AG10803 (cell line): Measurements from ENCODE around the gene KCND2.

Experiments used
- DNase-seq: peaks from one replicate; pipeline ENCODE4 v3.0.0; 2010; ENCODE audit warnings: low read depth
- H3K4me3 ChIP-seq: 2 replicates; pipeline ENCODE4 v1.5.1; 2011; ENCODE audit warnings: mild to moderate bottlenecking, low read length, control low read depth
- CTCF ChIP-seq: conservative IDR thresholded peaks from 2 replicates; pipeline ENCODE4 v1.5.1; 2011; ENCODE audit warnings: mild to moderate bottlenecking, low read length, control low read depth, inconsistent platforms

KCND2 gene

GRCh38 chr7:120502825-120503224 is 229.8 kb downstream of the KCND2 start:
- no peak for DNase-seq
- H3K4me3 ChIP-seq: no peak overlapping the region
- TF ChIP-seq CTCF: no peak

GRCh38 chr7:120504386-120504785 is 231.4 kb downstream of the KCND2 start:
- H3K4me3 ChIP-seq: no peak overlapping the region
- no peak for TF ChIP-seq CTCF
- DNase-seq: no peak

- TF ChIP-seq CTCF: no peak
- DNase-seq: no peak
- H3K4me3 ChIP-seq: no peak overlapping the region
Observed at GRCh38 chr7:120505770-120506169, 232.8 kb downstream of the KCND2 start.

GRCh38 chr7:120512701-120513100 is 239.7 kb downstream of the KCND2 start:
- no peak overlapping the region for H3K4me3 ChIP-seq
- DNase-seq: no peak
- TF ChIP-seq CTCF: no peak

GRCh38 chr7:120519224-120519623 is 246.2 kb downstream of the KCND2 start:
- TF ChIP-seq CTCF: no peak
- H3K4me3 ChIP-seq: no peak overlapping the region
- no peak for DNase-seq

- DNase-seq: no peak
- no peak for TF ChIP-seq CTCF
- no peak overlapping the region for H3K4me3 ChIP-seq
Observed at GRCh38 chr7:120521761-120522737, 249.1 kb downstream of the KCND2 start.

GRCh38 chr7:120523985-120524384 is 251.0 kb downstream of the KCND2 start:
- TF ChIP-seq CTCF: no peak
- no peak overlapping the region for H3K4me3 ChIP-seq

More at GRCh38 chr7:120523985-120524384, 251.0 kb downstream of the KCND2 start:
- no peak for DNase-seq
